SK-N-MC (cell line): ENCODE measurements around the gene RIPK1.
"Not testable (repeated sequence)": the region's sequence is repeated elsewhere in the genome, so short reads cannot be mapped to it uniquely, and the experiment has no call there.

Source experiments
- DNase-seq: peaks from one replicate; pipeline ENCODE4 v3.0.0-alpha.2; 2011; ENCODE audit warnings: low read depth, low spot score
- H3K27ac ChIP-seq: fragments of 200-600 bp; sonication (generic); 2 replicates; pipeline ENCODE4 v1.5.1; 2016; ENCODE audit warnings: mixed run types
- H3K36me3 ChIP-seq: fragments of 200-600 bp; sonication (generic); 2 replicates; pipeline ENCODE4 v1.6.1; 2017; ENCODE audit warnings: antibody characterized with exemption, low read length, mixed read lengths; ENCODE audit not compliant: insufficient read depth
- H3K4me3 ChIP-seq: fragments of 200-600 bp; sonication (generic); 2 replicates; pipeline ENCODE4 v1.5.1; 2016
- H3K9ac ChIP-seq: fragments of 200-600 bp; sonication (generic); 2 replicates; pipeline ENCODE4 v1.8.0; 2017; ENCODE audit warnings: mixed run types, mixed read lengths; ENCODE audit not compliant: insufficient read length
- H3K9me3 ChIP-seq: fragments of 200-600 bp; sonication (generic); 2 replicates; pipeline ENCODE4 v1.6.1; 2017; ENCODE audit warnings: low read depth, mild to moderate bottlenecking, antibody characterized with exemption, low read length, moderate library complexity, mixed read lengths
- EZH2 ChIP-seq: fragments of 200-600 bp; sonication (generic); IDR thresholded peaks from one replicate; pipeline ENCODE4 v1.6.1; 2017; ENCODE audit warnings: antibody characterized with exemption
- FOXP2 ChIP-seq: optimal IDR thresholded peaks from 2 replicates; pipeline ENCODE3; 2011; ENCODE audit warnings: mild to moderate bottlenecking, moderate library complexity; ENCODE audit not compliant: insufficient read depth; ENCODE audit errors: extremely low read length, control extremely low read depth
- POLR2AphosphoS5 ChIP-seq: IDR thresholded peaks from 2 replicates; pipeline ENCODE4 v1.6.1; 2012; ENCODE audit warnings: mild to moderate bottlenecking, low read depth, low read length, borderline replicate concordance

The RIPK1 gene

DNA sequence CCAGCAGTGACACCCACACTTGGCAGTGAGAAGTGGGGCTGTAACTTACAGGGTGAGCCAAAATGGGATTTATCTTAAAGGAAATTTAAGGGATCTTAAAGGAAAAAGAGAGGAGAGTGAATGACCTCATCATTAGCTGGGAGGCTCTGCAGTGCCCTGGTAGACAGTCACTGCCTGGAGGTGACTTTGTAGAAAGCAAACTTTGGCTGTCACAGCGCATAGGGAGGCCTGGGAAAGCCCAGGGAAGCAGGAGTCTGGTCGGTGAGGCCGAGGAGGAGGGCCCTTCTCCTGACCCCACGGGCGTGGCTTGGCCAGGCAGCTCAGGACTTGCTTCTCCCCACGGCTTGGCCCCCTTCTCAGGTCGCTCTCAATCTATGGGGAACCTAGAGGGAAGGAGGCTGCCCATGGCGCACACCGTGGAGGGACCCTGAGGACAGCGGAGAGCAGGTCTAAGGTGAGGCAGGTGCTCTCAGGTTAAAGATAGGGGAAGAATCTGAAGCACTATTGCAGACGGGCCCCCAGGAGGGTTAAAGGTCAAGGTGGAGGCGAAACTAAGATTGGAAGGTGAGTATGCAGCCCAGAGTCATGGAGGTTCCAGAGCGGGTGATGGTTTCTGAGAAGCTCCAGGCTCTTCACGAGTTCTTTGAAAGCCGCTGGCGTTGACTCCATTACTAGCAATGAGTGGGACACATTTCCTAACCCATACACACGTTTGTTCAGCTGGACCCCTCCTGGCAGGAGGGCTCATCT is 15.6 kb upstream of the RIPK1 start:
- Histone ChIP-seq H3K27ac (no peak overlapping the region), H3K9ac (no peak overlapping the region), H3K9me3 (no peaks in the 10 kb centered on the region), H3K36me3 (no peaks in the 10 kb centered on the region), H3K4me3 (no peak overlapping the region)
- DNase-seq: no peak
- TF ChIP-seq EZH2 (no peak), FOXP2 (no peak), POLR2AphosphoS5 (no peak)

DNA sequence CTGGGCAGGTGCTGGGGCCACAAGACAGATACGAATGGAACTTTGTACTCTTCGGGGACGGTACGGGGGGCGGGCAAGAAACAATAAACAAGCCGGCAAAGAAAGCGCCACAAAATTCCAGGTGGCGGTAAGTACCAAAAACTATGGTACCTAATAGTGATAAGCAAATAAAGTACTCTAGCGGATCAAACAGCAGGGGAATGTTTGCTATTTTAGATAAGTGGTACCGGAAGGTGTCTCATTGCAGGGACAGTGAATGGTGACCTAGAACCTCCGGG is 15.1 kb upstream of the RIPK1 start:
- Histone ChIP-seq H3K9ac (peak overlapping the region; percentile 45), H3K27ac (no peak overlapping the region), H3K36me3 (no peaks in the 10 kb centered on the region), H3K4me3 (peak overlapping the region; percentile 78), H3K9me3 (no peaks in the 10 kb centered on the region)
- DNase-seq: no peak
- no peak for TF ChIP-seq POLR2AphosphoS5
- TF ChIP-seq FOXP2: no peak
- no peak for TF ChIP-seq EZH2

DNA sequence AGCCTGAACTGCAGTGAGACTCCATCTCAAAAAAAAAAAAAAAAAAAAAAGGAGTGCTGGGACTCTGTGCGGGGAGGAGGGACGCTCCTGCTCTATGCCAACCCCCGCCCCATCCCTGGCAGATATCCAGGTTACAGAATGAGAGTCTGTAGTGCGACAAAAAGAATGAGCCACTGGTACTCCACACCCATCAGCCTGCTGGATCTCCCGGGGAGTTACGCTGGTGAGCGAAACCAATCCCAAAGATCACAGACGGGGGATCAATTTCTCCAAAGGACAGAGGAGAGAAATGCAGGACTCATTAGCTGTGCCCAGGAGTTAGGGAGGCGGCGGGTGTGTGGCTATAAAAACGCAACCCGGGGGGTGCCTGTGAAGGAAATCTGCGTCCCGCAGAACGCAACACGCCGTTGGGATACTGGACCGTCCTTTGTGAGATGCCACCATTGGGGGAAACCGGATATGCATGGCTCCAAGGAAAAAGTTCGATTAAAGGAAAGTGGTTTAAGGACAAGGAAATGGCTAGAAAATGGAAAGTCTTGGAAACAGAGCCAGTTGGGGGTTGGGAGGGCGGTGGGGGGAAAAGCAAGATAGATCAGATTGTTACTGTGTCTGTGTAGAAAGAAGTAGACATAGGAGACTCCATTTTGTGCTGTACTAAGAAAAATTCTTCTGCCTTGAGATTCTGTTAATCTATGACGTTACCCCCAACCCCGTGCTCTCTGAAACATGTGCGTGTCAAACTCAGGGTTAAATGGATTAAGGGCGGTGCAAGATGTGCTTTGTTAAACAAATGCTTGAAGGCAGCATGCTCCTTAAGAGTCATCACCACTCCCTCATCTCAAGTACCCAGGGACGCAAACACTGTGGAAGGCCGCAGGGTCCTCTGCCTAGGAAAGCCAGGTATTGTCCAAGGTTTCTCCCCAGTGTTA is 13.8 kb upstream of the RIPK1 start:
- not testable (repeated sequence) for H3K9ac ChIP-seq, H3K36me3 ChIP-seq, DNase-seq, H3K27ac ChIP-seq, H3K9me3 ChIP-seq
- H3K4me3 ChIP-seq: peak overlapping the region; percentile 78

GRCh38 chr6:3055158-3055499 is 13.2 kb upstream of the RIPK1 start:
- not testable (repeated sequence) for H3K27ac ChIP-seq, H3K4me3 ChIP-seq, DNase-seq, H3K9ac ChIP-seq, H3K36me3 ChIP-seq, H3K9me3 ChIP-seq

- DNase-seq: no peak
- Histone ChIP-seq H3K36me3 (no peaks in the 10 kb centered on the region), H3K4me3 (no peak overlapping the region), H3K9me3 (no peaks in the 10 kb centered on the region), H3K9ac (no peak overlapping the region), H3K27ac (no peak overlapping the region)
- no peak for TF ChIP-seq FOXP2
Observed at GRCh38 chr6:3057063-3057770, 11.1 kb upstream of the RIPK1 start.

GRCh38 chr6:3058957-3059356 is 9.3 kb upstream of the RIPK1 start:
- Histone ChIP-seq H3K36me3 (no peaks in the 10 kb centered on the region), H3K9ac (no peak overlapping the region), H3K4me3 (no peak overlapping the region), H3K27ac (no peak overlapping the region), H3K9me3 (no peaks in the 10 kb centered on the region)
- DNase-seq: no peak
- no peak for TF ChIP-seq POLR2AphosphoS5
- no peak for TF ChIP-seq EZH2
- no peak for TF ChIP-seq FOXP2

GRCh38 chr6:3060092-3060491 is 8.2 kb upstream of the RIPK1 start:
- H3K9ac ChIP-seq, DNase-seq, H3K27ac ChIP-seq, H3K9me3 ChIP-seq, H3K4me3 ChIP-seq, H3K36me3 ChIP-seq: not testable (repeated sequence)

GRCh38 chr6:3061501-3061941 is 6.8 kb upstream of the RIPK1 start:
- no peak for DNase-seq
- no peak overlapping the region for H3K27ac ChIP-seq

DNA sequence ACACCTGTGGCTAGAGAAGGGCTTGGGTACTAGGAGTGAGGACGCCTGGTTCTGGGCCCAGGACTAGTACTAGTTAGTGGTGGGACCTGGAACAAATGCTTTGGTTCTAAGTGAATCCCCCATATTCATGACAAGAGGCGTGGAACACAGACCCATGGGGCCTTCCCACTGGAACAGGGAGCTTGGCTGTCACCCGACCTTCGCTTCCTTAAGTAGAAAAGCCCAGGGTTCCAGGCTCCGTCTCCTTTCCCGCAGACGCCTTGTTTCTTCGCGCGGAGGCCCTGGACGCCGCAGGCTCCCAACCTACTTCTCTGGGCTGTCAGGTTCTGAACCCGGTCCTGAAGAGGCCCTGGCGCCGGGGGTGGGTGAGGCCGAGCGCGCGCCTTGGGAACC is 5.0 kb upstream of the RIPK1 start:
- H3K27ac ChIP-seq, H3K36me3 ChIP-seq, H3K9ac ChIP-seq, H3K9me3 ChIP-seq, DNase-seq: not testable (repeated sequence)
- H3K4me3 ChIP-seq: peak overlapping the region; percentile 82

More at GRCh38 chr6:3061501-3061941, 6.8 kb upstream of the RIPK1 start:
- Histone ChIP-seq H3K9ac (no peak overlapping the region), H3K36me3 (no peaks in the 10 kb centered on the region), H3K9me3 (no peaks in the 10 kb centered on the region), H3K4me3 (no peak overlapping the region)
- TF ChIP-seq FOXP2 (no peak), POLR2AphosphoS5 (no peak), EZH2 (no peak)
